ENCODE data around the gene MAP2. TPM values are rescaled to one million over a fixed set of nuclear protein-coding genes. Genes with fewer than 3 reads are reported as not detected.

The MAP2 gene
- total and polyA plus RNA-seq, 4 donors: 0.70 to 4.2 (median 1.9) TPM

DNA sequence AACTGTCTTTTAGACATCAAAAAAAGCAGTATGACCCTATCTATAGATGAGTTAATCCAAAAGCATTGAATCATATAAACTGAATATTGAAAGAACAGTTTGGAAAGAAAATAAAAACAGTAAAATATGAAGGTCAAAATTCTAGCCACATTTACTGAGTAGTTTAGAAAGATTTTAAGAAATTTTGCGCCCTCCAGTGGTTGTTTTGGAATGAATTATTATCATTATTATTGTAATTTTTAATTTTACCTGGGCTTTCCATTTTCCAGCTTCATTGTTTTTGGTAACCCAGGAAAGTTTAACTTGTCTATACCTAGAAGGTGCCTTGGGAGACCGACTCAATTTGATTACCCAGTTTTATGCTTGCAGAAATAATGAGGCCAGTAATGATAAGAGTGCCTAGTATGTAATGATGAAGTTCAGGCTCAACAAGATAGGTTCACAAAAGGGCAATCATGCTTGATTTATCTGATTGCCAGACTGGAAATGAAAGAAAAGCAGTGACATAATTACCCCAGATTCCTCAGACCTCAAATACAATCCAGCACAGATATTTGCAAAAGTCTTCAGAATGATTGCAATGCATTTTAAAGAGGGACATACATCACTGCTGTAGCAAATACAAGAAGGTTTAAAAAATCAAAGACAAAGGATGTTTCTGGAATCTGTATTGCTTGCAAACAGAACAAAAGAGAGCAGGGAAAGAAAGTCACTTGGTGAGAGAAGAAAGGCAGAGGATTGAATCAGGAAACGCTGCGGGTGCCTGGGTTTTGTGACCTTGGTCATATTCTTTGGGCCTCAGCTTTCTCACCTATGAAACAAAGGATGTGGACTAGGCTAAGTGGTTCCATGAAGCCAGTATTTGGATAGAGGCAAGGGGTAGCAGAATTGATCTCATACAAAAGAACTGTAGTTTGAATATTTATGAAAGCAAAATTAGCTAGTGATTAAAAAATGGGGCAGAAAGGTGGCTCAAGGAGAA, 153.8 kb downstream of the MAP2 start:
- WGBS: 60% methylated on average over 4 of the region's 4 CpGs
- Histone ChIP-seq H3K4me1 (ENCODE audit: control insufficient read depth in 4 of 4, insufficient read depth in 4 of 4, low read length in 3 of 4) (no peaks in the 10 kb centered on the region), H3K36me3 (ENCODE audit: control insufficient read depth in 4 of 4, insufficient read depth in 3 of 4, low read depth in 1 of 4, low read length in 3 of 4) (no peaks in the 10 kb centered on the region), H3K9ac (ENCODE audit: low read depth in 1 of 2, low read length in 2 of 2) (no peak overlapping the region), H3K4me3 (ENCODE audit: low read depth in 1 of 3, low read length in 3 of 3) (no peak overlapping the region), H3K27me3 (ENCODE audit: control insufficient read depth in 4 of 4, insufficient read depth in 4 of 4, low read length in 3 of 4) (no peaks in the 10 kb centered on the region), H3K27ac (ENCODE audit: low read depth in 1 of 2, low read length in 2 of 2) (no peak overlapping the region), H3K9me3 (ENCODE audit: control insufficient read depth in 4 of 4, low read length in 3 of 4) (no peaks in the 10 kb centered on the region)
- TF ChIP-seq CTCF (IDR thresholded peaks at IDR 0.05; ENCODE audit: low read depth, low read length, missing input control) (peak; percentile 6), SP1 (IDR thresholded peaks at IDR 0.05) (no peak), RAD21 (IDR thresholded peaks at IDR 0.05) (peak; percentile 53 to 56)
- no peak for DNase-seq (ENCODE audit: low spot score)

- TF ChIP-seq RXRA (IDR thresholded peaks at IDR 0.05) (no peak), HNF4A (conservative IDR thresholded peaks at IDR 0.05) (no peak), RAD21 (IDR thresholded peaks at IDR 0.05) (no peak), YY1 (IDR thresholded peaks at IDR 0.05) (no peak)
- no peaks in the 10 kb centered on the region for H3K4me1 ChIP-seq (ENCODE audit: control insufficient read depth in 4 of 4, insufficient read depth in 4 of 4, low read length in 3 of 4)
- 60% methylated on average over 2 of the region's 3 CpGs for WGBS
- no peaks in the 10 kb centered on the region for H3K36me3 ChIP-seq (ENCODE audit: control insufficient read depth in 4 of 4, insufficient read depth in 3 of 4, low read depth in 1 of 4, low read length in 3 of 4)
- no peak for DNase-seq (ENCODE audit: low spot score)
- no peak overlapping the region for H3K9ac ChIP-seq (ENCODE audit: low read depth in 1 of 2, low read length in 2 of 2)
- H3K27ac ChIP-seq (ENCODE audit: low read depth in 1 of 2, low read length in 2 of 2): no peak overlapping the region
- H3K27me3 ChIP-seq (ENCODE audit: control insufficient read depth in 4 of 4, insufficient read depth in 4 of 4, low read length in 3 of 4): peaks cover 0 to 2% (median 0%) of the 10 kb centered on the region in 4 donors
- no peak overlapping the region for H3K4me3 ChIP-seq (ENCODE audit: low read depth in 1 of 3, low read length in 3 of 3)
- no peaks in the 10 kb centered on the region for H3K9me3 ChIP-seq (ENCODE audit: control insufficient read depth in 4 of 4, low read length in 3 of 4)
These were observed 154.7 kb downstream of the MAP2 start for GRCh38 chr2:209578394-209579001.

DNA sequence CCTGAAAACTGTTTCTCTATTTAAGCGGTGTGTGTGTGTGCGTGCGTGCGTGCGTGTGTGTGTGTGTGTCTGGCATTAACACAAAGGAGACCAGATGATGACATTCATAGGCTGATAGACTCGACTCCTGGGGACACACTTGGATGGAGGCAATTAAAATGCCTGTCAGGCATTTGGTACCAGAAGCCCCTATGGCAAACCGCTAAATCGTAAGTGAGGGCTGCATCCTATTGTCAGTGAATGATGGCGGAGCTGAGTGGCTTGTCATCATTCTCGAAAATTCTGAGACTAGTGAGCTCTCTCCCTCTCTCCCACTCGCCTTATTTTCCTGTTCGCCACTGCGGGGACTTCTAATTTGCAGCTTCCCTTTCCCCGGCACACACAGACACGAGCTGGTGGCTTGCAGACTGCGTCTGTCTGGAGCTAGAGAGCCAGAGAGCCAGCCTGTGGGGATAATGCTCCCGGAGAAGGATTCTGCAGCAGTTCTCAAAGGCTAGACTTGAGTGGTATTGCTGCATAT, 155.4 kb downstream of the MAP2 start:
- Histone ChIP-seq H3K27me3 (ENCODE audit: control insufficient read depth in 4 of 4, insufficient read depth in 4 of 4, low read length in 3 of 4) (peaks cover 0 to 3% (median 0%) of the 10 kb centered on the region in 4 donors), H3K4me1 (ENCODE audit: control insufficient read depth in 4 of 4, insufficient read depth in 4 of 4, low read length in 3 of 4) (no peaks in the 10 kb centered on the region), H3K4me3 (ENCODE audit: low read depth in 1 of 3, low read length in 3 of 3) (no peak overlapping the region), H3K9me3 (ENCODE audit: control insufficient read depth in 4 of 4, low read length in 3 of 4) (no peaks in the 10 kb centered on the region), H3K9ac (ENCODE audit: low read depth in 1 of 2, low read length in 2 of 2) (no peak overlapping the region), H3K27ac (ENCODE audit: low read depth in 1 of 2, low read length in 2 of 2) (no peak overlapping the region), H3K36me3 (ENCODE audit: control insufficient read depth in 4 of 4, insufficient read depth in 3 of 4, low read depth in 1 of 4, low read length in 3 of 4) (no peaks in the 10 kb centered on the region)
- DNase-seq (ENCODE audit: low spot score): no peak
- WGBS: 42% methylated on average over 17 of the region's 17 CpGs
- TF ChIP-seq FOXA1 (IDR thresholded peaks at IDR 0.05): no peak
- no peak for TF ChIP-seq RAD21 (IDR thresholded peaks at IDR 0.05)
- TF ChIP-seq RXRA (IDR thresholded peaks at IDR 0.05): no peak
- TF ChIP-seq SP1 (IDR thresholded peaks at IDR 0.05): no peak
- TF ChIP-seq, protein P1, sequence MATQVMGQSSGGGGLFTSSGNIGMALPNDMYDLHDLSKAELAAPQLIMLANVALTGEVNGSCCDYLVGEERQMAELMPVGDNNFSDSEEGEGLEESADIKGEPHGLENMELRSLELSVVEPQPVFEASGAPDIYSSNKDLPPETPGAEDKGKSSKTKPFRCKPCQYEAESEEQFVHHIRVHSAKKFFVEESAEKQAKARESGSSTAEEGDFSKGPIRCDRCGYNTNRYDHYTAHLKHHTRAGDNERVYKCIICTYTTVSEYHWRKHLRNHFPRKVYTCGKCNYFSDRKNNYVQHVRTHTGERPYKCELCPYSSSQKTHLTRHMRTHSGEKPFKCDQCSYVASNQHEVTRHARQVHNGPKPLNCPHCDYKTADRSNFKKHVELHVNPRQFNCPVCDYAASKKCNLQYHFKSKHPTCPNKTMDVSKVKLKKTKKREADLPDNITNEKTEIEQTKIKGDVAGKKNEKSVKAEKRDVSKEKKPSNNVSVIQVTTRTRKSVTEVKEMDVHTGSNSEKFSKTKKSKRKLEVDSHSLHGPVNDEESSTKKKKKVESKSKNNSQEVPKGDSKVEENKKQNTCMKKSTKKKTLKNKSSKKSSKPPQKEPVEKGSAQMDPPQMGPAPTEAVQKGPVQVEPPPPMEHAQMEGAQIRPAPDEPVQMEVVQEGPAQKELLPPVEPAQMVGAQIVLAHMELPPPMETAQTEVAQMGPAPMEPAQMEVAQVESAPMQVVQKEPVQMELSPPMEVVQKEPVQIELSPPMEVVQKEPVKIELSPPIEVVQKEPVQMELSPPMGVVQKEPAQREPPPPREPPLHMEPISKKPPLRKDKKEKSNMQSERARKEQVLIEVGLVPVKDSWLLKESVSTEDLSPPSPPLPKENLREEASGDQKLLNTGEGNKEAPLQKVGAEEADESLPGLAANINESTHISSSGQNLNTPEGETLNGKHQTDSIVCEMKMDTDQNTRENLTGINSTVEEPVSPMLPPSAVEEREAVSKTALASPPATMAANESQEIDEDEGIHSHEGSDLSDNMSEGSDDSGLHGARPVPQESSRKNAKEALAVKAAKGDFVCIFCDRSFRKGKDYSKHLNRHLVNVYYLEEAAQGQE (IDR thresholded peaks at IDR 0.05): no peak
- no peak for TF ChIP-seq YY1 (IDR thresholded peaks at IDR 0.05)
- no peak for TF ChIP-seq GABPA (IDR thresholded peaks at IDR 0.05 in 1 of 2, conservative IDR thresholded peaks at IDR 0.05 in 1 of 2)
- TF ChIP-seq ZBTB33 (IDR thresholded peaks at IDR 0.05): no peak
- TF ChIP-seq, protein P2, sequence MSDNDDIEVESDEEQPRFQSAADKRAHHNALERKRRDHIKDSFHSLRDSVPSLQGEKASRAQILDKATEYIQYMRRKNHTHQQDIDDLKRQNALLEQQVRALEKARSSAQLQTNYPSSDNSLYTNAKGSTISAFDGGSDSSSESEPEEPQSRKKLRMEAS (IDR thresholded peaks at IDR 0.05): no peak
- TF ChIP-seq CTCF (IDR thresholded peaks at IDR 0.05; ENCODE audit: low read depth, low read length, missing input control): no peak
- no peak for TF ChIP-seq TAF1 (conservative IDR thresholded peaks at IDR 0.05)
- TF ChIP-seq HNF4A (conservative IDR thresholded peaks at IDR 0.05): no peak
- no peak for TF ChIP-seq EGR1 (IDR thresholded peaks at IDR 0.05; ENCODE audit: low read depth in 2 of 2)
- no peak for TF ChIP-seq FOXA2 (IDR thresholded peaks at IDR 0.05)

Measured in liver (tissue), 9 donors.